RKO (cell line): Measurements from ENCODE around the gene RNASE8.
"Not testable (repeated sequence)": the region's sequence is repeated elsewhere in the genome, so short reads cannot be mapped to it uniquely, and the experiment has no call there.

Source experiments
- DNase-seq: peaks from one replicate; pipeline ENCODE4 v3.0.0-alpha.2; 2016; ENCODE audit warnings: low spot score

The RNASE8 gene, protein sequence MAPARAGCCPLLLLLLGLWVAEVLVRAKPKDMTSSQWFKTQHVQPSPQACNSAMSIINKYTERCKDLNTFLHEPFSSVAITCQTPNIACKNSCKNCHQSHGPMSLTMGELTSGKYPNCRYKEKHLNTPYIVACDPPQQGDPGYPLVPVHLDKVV

DNA sequence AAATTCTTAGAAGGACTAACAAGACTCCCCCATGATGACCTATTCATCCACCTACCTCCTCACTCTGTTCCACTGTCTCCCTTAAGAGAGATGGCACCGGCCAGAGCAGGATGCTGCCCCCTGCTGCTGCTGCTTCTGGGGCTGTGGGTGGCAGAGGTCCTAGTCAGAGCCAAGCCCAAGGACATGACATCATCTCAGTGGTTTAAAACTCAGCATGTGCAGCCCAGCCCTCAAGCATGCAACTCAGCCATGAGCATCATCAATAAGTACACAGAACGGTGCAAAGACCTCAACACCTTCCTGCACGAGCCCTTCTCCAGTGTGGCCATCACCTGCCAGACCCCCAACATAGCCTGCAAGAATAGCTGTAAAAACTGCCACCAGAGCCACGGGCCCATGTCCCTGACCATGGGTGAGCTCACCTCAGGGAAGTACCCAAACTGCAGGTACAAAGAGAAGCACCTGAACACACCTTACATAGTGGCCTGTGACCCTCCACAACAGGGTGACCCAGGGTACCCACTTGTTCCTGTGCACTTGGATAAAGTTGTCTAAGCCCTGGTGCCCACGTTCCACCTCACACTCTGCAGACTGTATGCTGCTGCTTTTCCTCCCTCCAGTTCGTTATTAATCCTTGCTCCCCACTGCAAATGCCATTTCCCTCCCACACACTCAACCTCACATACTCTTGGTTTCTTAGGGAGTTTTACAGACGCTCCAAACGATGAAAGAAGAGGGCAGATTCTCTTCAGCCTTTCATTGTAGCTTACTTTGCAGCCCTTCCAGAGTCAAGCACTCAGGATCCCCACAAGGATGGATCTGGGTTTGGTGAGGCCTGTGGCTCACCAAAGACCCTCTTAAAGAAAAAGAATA is at the start of gene RNASE8:
RNASE8 (plus strand) TSS at position 20 of the 873 bp plus-strand sequence; CDS start at position 91, 71 bp downstream.
- no peak for DNase-seq

DNA sequence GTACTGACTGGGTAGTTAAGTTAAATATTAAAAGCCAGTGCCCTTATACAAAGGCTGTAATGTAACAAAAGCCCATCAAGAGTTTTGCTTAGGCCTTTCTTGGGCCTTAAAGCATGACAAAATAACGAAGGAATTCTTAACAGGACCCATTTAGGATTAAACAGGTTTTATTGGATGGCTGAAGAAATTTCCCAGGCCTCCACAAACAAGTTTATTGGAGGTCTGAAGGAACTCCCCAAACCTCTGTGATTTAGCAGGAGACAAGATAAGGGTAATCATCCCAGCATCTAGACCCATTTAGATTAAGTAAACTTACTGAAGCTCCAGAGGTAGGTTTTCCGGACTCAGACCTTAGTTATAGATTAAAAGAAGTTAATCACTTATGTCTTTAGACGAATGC is 47.9 kb upstream of the RNASE8 start:
- DNase-seq, result not testable (repeated sequence)

DNA sequence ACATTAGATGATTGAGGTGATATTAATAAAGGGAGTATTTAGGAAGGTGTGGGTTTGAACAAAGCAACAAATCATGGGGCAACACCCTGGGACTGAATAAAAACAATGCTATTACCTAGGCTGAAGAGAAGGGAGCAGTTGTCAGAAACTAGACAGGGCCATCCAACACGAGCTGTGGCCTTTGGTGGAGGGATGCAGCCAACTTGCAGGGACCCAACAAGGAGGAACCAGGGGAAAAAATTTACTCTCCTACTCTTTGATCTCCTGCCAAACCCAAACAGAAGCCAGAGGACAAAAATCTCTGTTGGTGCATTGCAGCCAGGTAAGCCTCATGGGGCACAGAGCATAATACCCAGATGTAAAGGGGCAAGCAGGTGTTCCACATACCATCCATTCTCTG is 46.5 kb upstream of the RNASE8 start:
- DNase-seq, result no peak

DNA sequence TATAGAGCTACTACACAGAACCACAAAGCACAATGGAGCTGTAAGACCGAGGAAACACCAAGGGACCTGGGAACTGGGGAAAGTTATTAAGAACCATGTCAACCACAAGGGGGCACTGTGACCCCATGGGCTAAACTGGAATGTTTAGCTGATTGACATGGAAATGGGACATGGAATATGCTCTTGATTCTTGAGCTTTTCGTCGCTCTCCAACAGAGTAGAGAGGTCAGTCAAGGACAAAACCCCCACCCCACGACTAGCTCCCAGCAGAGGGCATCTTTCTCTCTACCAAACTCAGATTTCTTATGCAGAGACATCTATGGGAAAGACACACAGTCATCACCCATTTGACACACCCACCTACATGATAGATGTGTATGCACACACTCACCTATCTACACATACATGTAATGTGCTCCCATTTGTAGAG is 42.8 kb upstream of the RNASE8 start:
- DNase-seq, result peak; percentile 84

DNA sequence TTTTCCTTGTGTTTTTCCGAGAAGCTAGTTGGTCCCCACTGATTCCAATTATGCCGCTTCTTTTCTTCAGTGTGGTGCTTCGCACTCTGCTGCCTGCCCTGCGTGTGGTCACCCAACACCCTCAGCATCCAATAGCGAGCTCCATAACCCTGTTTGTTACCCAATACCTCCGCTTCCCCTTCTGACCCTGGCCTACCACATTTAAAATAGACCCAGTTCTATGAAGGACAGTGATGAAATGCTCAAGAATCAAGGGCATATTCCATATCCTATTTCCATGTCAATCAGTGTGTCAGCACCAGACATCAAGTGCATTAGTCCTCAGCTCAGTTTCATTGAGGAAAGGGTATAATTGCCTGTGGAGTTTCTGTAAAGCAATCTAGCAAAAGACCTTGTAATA is 42.3 kb upstream of the RNASE8 start:
- DNase-seq, result no peak

DNA sequence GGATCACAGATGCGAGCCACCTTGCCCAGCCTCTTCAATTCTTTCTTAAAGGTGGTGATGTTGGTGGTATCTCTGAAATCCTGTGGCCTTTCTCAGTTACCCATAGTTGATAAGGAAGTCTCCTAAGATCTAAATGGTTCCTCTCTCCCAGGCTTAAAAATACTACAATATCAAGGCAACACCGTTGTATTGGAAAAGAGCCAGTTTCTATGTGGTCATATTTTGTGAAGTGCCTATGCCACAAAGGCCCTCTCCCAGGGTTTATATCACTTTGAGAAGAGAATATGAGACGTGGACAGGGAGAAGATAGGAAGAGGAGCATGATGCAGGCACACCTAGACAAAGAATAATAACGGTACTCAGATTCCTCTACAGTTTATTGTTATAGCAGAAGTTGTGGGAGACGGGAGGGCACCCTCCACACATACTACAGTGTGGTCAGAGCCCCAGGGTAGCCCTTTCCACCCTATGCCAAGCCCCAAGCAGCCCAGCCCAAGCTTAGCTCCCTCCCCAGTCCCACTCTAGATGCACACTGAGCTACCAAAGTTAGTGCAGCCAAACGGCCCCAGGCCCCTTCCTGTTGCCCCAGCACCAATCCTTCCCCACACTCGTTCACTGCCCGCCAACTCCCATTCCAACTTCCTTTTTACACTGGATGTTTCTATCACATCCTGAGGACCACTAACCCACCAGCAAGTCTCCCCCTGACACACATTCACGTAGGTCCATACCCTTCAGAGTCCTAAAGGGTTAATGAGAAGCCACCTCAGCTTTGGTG is 41.0 kb upstream of the RNASE8 start:
- no peak for DNase-seq

DNA sequence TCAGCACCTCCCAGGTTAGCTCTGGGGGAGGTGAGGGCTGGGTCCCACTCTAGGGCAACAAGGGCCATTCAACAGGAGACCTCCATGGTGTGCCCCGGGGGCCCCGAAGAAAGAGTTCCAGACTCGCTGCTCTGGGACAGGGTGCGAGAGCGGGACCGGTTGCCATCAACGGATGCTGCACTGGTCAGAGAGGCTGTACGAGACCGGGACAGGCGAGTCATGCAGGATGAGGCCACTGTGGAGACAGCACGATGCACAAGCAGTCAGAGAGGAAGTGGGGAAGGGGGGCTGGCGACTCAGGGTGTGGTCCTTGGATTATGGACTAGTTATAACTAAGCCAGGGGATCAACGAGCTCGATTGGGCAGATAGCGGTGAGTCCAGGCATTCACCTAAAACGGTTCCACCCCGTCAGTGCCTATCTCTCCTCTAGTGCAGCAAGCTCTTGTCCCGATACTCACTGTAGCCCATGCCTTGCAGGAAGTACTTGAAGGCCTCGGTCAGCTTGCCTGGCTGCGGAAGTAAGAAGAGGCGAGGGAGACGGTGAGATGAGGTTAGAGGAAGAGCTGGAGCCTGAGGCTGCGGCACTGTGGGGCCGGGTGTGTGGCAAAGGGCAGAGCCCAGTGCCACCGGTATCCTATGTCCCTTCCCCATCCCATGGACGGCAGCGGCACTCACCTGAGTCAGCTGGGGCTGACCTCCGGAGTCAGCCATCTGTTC is 39.9 kb upstream of the RNASE8 start:
- DNase-seq, result no peak

DNA sequence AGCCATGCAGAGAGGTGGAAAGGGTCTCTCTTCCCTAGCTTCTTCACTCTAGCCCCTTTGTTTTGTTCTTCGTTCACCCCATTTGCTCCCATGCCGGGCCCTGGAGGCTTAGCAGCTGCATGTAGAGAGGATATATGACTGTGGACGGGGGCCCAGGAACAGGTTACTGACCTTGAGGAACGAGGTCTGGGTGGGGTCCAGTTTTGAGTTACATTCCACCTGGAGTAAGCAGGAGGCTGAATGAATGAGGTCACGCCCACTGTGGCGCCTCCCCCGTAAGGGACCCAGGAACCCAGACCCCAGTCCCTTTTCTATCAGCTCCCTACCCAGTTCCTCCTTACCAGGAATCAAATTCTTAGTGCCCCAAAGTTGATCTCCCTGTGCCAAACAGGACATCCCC is 39.3 kb upstream of the RNASE8 start:
- no peak for DNase-seq

DNA sequence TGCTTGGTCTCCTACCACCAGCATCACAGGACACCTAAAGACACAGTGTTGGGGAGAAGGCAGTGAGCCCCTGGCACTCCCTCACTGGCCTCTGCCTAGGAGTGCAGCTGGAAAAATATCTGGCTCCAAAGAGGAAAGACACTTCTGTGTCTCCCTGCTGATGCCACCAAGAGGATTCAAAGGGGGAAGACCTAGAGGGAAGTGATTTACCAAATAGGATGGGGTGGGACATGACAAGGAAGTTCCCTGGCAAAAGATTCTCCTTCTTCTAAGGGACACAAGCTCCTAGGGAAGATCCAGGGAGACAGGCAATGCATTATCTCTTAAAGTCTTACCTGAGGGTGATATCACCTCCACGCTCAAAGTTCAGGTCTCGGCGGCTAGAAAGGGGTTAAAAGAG is 38.8 kb upstream of the RNASE8 start:
- no peak for DNase-seq

DNA sequence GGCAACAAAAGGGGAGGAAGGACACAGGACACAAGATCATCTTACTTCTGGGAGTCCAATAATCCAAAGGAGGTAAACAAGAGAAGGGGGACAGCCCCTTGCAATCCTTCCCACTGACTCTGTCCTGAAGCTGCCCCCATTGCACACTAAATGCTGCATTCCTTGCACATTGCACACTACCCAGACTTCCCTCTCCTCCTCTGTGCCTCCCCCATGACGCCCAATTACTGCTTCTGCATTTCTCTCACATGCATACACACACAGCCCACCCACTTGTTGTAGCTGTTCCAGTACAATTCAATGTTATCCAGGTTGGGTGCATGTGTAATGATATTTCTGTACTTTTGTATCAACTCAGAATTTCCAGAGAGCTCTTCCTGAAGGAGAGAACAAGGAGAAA is 38.3 kb upstream of the RNASE8 start:
- no peak for DNase-seq

DNA sequence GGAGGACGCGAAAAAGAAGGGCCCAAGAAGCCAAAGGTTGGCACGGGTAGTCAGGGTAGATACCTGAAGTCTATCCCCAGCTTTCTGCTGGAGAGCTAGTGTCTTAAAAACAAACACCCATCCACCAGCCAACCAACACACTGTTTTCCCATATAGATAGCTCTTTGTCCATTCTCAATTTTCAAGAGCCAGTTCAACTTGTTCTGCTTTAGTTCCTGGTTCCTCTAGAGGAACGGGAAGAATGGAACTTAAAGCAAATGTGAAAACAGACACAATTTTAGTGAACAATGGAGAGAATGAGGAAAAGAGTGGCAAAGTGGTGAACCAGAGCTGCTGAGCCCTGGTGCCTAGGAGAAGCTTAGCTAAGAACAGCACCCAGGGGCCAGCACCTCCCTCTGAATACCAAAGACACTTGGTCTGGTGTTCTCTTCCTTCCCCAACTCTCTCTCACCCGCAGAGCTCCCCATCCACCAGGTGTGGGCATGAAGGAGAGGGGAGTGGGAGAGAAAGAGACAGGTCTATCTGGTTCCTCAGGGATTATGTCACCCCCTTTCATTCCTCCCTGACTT is 36.6 kb upstream of the RNASE8 start:
- DNase-seq, result no peak

DNA sequence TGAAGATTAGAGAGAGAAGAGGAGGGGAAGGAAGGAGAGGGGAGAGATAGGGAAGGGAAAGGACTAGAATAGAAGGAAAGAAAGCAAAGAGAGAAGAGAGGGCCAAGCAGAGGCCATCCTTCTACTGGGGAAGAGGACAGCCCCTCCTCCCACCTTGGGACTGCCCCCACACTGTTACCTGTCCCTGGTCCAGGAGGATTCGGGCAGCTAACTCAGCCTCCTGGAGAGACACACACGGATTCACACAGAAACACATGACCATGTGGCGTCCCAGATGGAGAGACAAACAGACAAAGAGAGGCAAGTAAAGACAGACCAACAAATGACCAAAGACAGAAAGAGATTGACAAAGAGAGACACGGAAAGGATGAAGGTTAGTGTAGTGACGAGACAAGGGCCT is 34.9 kb upstream of the RNASE8 start:
- no peak for DNase-seq

DNA sequence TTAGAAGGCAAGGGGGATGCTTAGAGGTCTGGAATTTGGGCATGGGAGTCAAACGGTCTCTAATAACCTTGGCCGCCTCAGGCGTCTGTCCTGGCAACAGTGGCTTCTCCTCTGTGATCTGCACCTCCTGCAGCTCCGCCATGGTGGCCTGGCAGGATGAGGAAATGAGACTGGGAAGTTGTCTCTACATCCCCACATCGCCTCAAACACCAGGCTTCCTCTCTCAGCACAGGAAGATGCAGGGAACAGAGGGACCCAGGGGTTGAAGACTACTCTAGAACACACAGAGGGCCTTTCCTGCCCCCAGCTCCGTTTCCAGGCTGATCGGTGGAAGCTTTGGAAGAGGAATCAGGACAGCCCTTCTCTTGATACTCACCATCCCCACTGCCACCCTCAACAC is 34.4 kb upstream of the RNASE8 start:
- no peak for DNase-seq

DNA sequence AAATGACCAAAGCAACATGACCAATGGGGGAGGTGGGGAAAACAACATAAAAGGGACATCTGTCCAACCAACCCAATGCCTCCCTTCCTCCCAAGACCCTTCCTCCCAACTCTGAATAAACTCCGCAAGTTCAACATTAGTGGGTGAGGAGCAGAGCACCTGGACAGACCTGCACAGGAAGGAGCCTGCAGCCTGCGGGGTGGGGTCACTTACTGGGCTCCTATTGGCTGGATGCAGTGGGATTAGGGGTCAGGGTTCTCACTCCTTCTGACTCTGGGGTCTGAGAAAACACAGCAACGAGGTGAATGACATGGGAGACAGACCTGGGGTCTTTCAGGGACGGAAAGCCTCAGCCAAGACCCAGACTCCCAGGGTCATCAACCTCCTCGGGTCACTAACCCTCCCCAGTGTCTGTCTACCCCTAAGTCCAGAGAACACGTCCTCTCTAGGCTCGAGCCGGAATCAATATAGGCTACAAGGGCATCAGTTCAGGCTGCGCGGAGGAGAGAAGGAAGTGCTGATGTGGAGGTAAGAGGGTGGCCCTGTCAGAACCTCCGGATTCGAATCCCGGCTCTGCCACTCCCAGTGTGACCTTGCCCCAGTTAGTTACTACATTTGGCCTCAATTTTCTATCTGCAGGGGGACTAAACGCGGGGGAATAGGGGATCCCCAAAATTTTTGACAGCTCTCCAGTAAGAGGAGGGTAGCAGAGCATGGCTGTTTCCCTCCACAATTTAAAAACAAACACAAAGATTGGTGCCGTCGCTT is 33.6 kb upstream of the RNASE8 start:
- no peak for DNase-seq

DNA sequence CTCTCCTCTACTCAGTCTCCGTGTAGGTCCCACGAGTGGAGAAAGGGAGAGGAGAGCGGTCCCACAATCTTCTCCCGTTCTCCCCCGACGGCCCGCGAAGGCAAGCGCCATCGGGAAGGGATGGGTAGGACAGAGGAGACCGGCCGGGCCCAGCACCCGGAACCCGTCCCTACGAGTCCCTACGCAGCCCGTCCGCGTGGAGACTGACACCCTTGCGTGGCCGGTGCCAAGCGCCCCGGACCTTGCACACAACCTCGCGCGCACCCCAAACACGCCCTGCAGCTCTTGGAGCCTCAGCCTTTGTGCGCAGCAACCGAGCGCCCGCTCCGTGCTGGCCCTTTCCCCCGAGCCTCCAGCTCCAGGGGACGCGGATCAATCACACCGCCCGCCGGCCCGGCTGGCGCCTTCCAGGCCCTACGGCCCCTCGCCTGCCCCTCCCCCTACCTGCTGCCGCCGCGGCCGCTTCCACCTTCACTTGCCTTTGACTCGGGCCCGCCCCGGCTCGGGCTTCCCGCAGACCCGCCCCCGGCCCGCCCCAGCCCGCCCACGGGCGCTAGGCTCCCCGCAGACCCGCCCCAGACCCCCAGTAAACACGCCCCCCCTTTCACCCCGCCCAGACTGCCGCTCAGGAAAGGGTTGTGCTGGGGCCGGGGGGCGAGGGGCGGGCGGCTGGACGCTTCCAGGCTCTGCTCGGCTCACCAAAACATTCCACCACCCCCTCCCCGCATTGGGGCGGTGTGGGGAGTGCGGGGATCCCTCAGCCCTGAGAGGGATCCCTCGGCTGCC is 32.8 kb upstream of the RNASE8 start, which contains the start of gene NDRG2:
NDRG2 (minus strand) TSS at position 477 of the 786 bp plus-strand sequence. CDS start 1,746 bp downstream, outside the sequence.
- DNase-seq, result no peak

DNA sequence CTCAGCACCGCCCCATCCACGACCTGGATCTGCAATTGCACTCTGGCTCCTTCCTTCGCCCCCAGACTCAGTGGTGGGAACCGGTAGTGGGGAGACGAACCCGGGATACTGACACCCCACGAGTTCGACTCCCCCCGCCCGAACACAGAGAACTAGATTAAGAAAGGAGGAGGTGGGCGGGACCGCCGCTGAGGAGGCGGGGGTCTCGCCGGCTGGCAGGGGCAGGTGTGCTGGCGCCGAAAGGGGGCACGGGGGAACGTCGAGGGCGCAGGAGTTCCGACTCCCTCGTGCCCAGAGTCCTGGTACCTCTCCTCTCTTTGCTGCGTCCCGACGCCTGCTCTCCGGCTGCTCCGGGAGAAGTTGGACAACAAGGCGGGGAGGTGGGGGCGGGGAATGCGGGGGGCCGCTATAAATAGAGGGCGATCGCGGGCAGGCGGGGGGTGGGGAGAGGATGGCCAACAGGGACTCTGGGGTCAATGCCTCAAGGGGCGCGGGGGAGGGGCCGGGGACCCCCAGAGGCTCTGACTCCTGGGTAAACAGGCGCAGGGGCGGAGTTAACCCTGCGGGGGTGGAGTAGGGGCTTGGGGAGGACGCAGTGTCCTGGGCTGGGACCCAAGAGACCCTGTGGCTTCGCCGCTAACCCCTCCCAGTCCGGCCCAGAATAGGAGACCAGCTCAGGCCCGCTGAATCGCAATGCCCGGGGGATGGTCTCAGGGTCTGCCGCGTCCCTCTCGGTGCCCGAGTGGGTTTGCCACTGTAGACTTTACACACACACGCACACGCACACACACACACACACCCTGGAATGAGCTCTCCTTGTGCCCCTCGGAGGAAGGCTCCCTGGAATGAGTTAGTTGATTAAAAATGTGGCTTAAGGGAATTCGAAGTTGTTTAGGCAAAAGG is 32.0 kb upstream of the RNASE8 start:
- DNase-seq, result no peak

DNA sequence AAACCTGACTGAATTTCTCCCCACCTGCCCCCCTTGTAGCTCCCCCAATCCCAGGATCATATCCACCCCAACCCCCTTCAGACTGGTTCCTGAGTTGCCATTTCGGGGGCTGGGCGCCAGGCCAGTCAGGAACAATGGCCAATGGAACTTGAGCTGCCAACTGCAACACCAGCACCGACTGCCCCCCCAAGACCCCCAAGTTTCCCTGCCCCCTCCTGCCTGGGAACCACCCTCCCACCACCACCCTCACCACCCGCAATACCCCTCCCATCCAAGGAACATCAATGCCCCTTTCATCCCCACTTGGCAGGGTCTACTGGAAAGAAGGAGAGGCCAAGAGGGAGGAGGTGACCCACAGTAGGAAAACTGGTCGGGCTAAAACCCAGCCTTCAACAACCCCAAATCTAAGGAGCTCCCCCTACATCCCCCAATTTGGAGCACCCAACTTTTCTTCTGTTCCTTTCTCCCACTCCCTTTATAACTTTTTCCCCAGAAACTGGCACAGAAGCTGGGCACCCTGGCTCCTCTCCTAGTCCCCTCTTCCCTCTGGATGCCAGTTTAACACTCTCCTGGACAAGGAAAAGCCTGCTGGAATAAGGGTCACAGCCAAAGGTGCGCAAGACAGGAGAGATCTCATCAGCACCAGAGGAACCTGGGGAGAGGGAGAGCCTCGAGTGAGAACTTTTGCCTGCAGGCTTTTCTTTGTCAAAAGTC is 31.2 kb upstream of the RNASE8 start:
- no peak for DNase-seq

DNA sequence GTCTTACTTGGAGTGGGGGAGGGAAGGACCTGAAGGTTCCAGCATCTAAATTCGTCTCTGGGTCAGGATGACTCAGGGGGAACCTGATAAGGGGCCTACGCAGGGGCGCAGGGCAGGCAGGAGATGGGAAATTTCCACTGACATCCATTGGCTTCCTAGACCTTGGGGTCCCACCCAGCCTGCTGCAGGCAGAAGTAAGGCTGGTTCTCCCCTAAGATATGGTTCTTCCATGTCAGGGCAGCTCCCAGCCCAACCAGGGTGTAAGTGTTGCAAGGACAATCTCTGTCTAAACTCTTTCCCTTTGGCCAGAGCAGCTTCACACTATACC is 30.7 kb upstream of the RNASE8 start:
- DNase-seq, result no peak

DNA sequence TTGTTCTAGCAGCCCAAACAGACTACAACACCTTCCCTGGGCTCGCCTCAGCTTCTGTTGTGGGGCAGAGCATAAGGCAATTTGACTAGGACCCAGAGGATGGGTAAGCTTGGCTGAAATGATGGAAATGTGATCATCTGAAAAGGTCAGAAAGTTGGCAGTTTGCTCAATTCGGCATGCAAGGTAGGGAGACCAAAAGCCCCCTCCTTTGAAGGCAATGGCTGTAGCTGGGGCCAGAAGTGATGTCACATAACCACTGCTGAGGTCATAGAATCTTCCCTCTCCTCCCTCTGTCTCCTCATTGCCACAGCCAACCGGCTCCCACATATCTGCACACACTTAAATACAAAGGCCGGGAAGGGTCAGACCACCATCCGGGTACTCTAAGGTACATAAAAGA is 27.7 kb upstream of the RNASE8 start, which contains the start of gene TPPP2:
TPPP2 (plus strand) TSS at position 301 of the 400 bp plus-strand sequence. CDS start 365 bp downstream, outside the sequence.
- DNase-seq, result no peak
